ENCODE data around the gene PBX4. TPM values are rescaled to one million over a fixed set of nuclear protein-coding genes. Genes with fewer than 3 reads are reported as not detected.
A peak's percentile ranks its signal among the peaks of the same experiment; 100 is the strongest.

Gene PBX4
- total RNA-seq, 2 donors from 2014 or later: 1.6 to 8.2 TPM

DNA sequence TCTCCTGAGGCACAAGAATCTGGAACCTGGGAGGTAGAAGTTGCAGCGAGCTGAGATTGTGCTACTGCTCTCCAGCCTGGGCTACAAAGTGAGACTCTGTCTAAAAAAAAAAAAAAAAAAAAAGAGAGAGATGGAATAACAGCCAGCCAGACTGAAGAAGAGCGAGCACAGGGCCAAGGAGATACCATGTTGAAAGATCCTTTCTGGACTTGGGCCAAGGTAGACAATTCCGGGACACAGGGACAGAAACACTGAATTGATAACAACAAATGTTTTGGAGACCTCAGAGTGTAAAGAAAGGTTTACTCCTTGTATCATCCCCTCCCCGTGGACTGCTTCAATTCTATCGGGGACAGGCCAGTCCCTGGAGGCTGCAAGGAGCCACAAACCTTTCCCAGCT lies 4.9 kb upstream of the PBX4 start:
- Histone ChIP-seq H3K4me3 (no peak overlapping the region), H3K27me3 (no peaks in the 10 kb centered on the region), H3K4me1 (peaks cover 20% of the 10 kb centered on the region), H3K27ac (no peak overlapping the region), H3K36me3 (replicated peaks in 1 of 2; ENCODE audit: insufficient read depth in 1 of 2, low read depth in 2 of 2) (no peaks in the 10 kb centered on the region), H3K9me3 (no peaks in the 10 kb centered on the region)
- TF ChIP-seq POLR2A (IDR thresholded peaks at IDR 0.05) (no peak), CTCF (IDR thresholded peaks at IDR 0.05) (no peak)
- ATAC-seq (no peak), DNase-seq (no peak)
- 76 to 80% methylated on average over 5 of the region's 5 CpGs for WGBS, 2 donors
- intact Hi-C loops (cut with DNase I): no loop called here

DNA sequence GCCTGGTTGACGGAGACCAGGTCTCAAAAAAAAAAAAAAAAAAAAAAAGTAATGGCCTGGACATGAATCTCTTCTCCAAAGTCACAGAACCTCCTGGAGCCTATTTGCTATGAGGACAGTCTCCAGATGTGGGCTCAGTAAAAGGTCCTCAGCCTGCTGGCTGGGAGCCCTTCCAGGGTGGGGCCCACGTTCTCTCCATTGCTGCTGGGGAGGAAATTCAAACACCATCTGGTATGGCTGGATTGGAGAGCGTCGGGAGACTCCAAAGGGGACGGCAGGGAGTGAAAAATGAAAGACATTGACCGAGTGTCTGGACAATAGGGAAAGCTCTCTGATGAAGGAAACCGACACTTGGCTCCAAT lies 1.3 kb upstream of the PBX4 start:
- Histone ChIP-seq H3K27me3 (no peaks in the 10 kb centered on the region), H3K4me3 (no peak overlapping the region), H3K27ac (no peak overlapping the region), H3K36me3 (replicated peaks in 1 of 2; ENCODE audit: insufficient read depth in 1 of 2, low read depth in 2 of 2) (no peaks in the 10 kb centered on the region), H3K4me1 (peaks cover 19% of the 10 kb centered on the region), H3K9me3 (no peaks in the 10 kb centered on the region)
- ATAC-seq: no peak
- TF ChIP-seq POLR2A (IDR thresholded peaks at IDR 0.05) (no peak), CTCF (IDR thresholded peaks at IDR 0.05) (no peak)
- DNase-seq: no peak
- intact Hi-C loops (cut with DNase I): no loop called here
- WGBS, 2 donors: 60 to 71% methylated on average over 6 to 7 of the region's 7 CpGs

DNA sequence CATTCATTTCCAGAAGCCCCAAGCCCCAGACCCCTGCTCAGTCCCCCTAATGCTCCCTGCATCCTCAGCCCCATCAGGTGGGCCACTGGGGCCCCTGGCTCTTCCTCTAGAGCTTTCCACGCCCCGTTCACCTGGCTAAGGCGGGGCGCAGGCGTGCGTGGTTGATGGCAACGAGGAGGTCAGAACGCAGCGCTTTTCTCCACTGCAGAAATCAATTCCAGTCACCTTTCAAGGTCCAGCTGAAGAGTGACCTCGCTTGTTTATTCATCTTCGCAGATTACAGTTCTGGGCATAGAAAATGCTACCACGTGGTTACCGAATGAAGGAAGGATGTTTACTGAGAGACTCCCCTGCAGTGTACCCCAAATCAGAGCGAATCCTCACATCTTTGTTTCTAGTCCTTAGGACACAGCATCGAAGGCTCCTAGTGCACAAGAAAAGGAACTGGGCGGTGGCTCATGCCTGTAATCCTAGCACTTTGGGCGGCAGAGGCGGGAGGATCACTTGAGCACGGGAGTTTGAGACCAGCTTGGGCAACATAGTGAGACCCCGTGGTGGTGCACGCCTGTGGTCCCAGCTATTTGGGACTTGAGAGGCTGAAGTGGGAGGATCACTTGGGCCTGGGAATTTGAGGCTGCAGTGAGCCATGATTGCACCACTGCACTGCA lies 828 bp upstream of the PBX4 start:
- intact Hi-C loops (cut with DNase I): no loop called here

DNA sequence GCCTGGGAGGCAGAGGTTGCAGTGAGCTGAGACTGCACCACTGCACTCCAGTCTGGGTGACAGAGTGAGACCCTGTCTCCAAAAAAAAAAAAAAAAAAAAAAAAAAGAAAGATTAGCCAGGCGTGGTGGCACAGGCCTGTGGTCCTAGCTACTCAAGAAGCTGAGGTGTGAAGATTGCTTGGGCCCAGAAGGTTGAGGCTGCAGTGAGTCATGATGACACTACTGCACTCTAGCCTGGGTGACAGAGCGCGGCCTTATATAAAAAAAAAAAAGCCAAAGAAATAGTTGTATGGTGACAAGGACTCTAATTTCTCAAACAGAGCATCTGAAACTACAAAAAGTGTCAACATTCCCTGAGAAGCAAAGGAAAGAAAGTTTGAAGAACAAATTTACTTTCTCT lies 3.4 kb downstream of the PBX4 start:
- 72 to 83% methylated on average over 3 of the region's 3 CpGs for WGBS, 2 donors
- Histone ChIP-seq H3K9me3 (no peaks in the 10 kb centered on the region), H3K4me3 (no peak overlapping the region), H3K4me1 (peaks cover 19% of the 10 kb centered on the region), H3K36me3 (replicated peaks in 1 of 2; ENCODE audit: insufficient read depth in 1 of 2, low read depth in 2 of 2) (no peaks in the 10 kb centered on the region), H3K27me3 (no peaks in the 10 kb centered on the region), H3K27ac (no peak overlapping the region)
- intact Hi-C loops (cut with DNase I): no loop called here
- no peak for TF ChIP-seq CTCF (IDR thresholded peaks at IDR 0.05)
- no peak for TF ChIP-seq POLR2A (IDR thresholded peaks at IDR 0.05)
- no peak for ATAC-seq
- no peak for DNase-seq

More for the DNA sequence above, 828 bp upstream of the PBX4 start:
- H3K4me3 ChIP-seq: no peak overlapping the region
- H3K9me3 ChIP-seq: no peaks in the 10 kb centered on the region
- no peak for TF ChIP-seq POLR2A (IDR thresholded peaks at IDR 0.05)
- TF ChIP-seq CTCF (IDR thresholded peaks at IDR 0.05): no peak
- no peak for DNase-seq
- H3K27me3 ChIP-seq: no peaks in the 10 kb centered on the region
- H3K36me3 ChIP-seq (replicated peaks in 1 of 2; ENCODE audit: insufficient read depth in 1 of 2, low read depth in 2 of 2): no peaks in the 10 kb centered on the region
- peak overlapping the region in 2 of 4 donors; percentile 21 to 42 for H3K27ac ChIP-seq
- 39 to 43% methylated on average over 21 of the region's 21 CpGs for WGBS, 2 donors
- peaks cover 19% of the 10 kb centered on the region for H3K4me1 ChIP-seq
- ATAC-seq: peak; percentile 19

DNA sequence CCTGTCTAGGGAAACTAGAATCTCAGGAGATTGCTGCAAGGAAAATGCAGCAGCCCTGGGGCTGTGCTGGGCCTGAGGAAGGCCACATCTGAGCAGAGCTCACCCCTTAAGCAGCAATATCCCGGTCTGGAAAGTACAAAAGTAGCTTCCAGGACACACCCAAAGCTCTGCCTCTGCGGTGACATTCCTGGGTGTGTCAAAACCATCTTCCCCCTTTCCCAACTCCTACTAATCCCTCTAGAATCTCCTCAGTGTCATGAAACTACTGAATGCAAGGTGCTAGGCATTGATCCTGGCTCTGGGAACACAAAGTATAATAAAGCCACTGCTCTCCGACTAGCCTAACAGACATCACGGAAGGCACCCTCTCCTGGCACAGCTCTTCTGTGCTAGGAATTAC lies 5.0 kb downstream of the PBX4 start:
- ATAC-seq: no peak

More for the DNA sequence above, 5.0 kb downstream of the PBX4 start:
- no peak for DNase-seq
- WGBS, 2 donors: 77 to 84% methylated on average over 4 of the region's 4 CpGs
- intact Hi-C loops (cut with DNase I): no loop called here
- Histone ChIP-seq H3K9me3 (no peaks in the 10 kb centered on the region), H3K36me3 (replicated peaks in 1 of 2; ENCODE audit: insufficient read depth in 1 of 2, low read depth in 2 of 2) (no peaks in the 10 kb centered on the region), H3K4me3 (no peak overlapping the region), H3K27me3 (no peaks in the 10 kb centered on the region), H3K27ac (no peak overlapping the region), H3K4me1 (peaks cover 9% of the 10 kb centered on the region)
- TF ChIP-seq CTCF (IDR thresholded peaks at IDR 0.05): no peak
- no peak for TF ChIP-seq POLR2A (IDR thresholded peaks at IDR 0.05)
